ENCODE results near the gene RAPGEF3. TPM values are rescaled to one million over a fixed set of nuclear protein-coding genes. Genes with fewer than 3 reads are reported as not detected.

The RAPGEF3 gene
- total RNA-seq, 1 donor from 2014 or later: 1.2 TPM

- DNase-seq (ENCODE audit: extremely low spot score, unreplicated experiment): no peak
These were observed 6.1 kb downstream of the RAPGEF3 start for GRCh38 chr12:47752552-47752951.

GRCh38 chr12:47752121-47752520 lies 6.6 kb downstream of the RAPGEF3 start:
- Mint-ChIP-seq H3K36me3 (ENCODE audit: unreplicated experiment) (no peaks in the 10 kb centered on the region), H3K9me3 (ENCODE audit: unreplicated experiment) (no peaks in the 10 kb centered on the region), H3K27me3 (ENCODE audit: unreplicated experiment) (no peaks in the 10 kb centered on the region), H3K27ac (ENCODE audit: unreplicated experiment) (no peak overlapping the region), H3K4me1 (ENCODE audit: unreplicated experiment) (peaks cover 22% of the 10 kb centered on the region), H3K4me3 (ENCODE audit: unreplicated experiment) (no peak overlapping the region)
- TF ChIP-seq CTCF (IDR thresholded peaks at IDR 0.05): no peak
- no peak for DNase-seq (ENCODE audit: extremely low spot score, unreplicated experiment)

More at GRCh38 chr12:47752552-47752951, 6.1 kb downstream of the RAPGEF3 start:
- H3K4me1 Mint-ChIP-seq (ENCODE audit: unreplicated experiment): peaks cover 24% of the 10 kb centered on the region
- no peaks in the 10 kb centered on the region for H3K27me3 Mint-ChIP-seq (ENCODE audit: unreplicated experiment)
- no peak for TF ChIP-seq CTCF (IDR thresholded peaks at IDR 0.05)
- H3K27ac Mint-ChIP-seq (ENCODE audit: unreplicated experiment): peak overlapping the region; percentile 75
- no peaks in the 10 kb centered on the region for H3K36me3 Mint-ChIP-seq (ENCODE audit: unreplicated experiment)
- no peaks in the 10 kb centered on the region for H3K9me3 Mint-ChIP-seq (ENCODE audit: unreplicated experiment)
- no peak overlapping the region for H3K4me3 Mint-ChIP-seq (ENCODE audit: unreplicated experiment)

GRCh38 chr12:47751561-47751960 lies 7.1 kb downstream of the RAPGEF3 start:
- Mint-ChIP-seq H3K27ac (ENCODE audit: unreplicated experiment) (no peak overlapping the region), H3K4me3 (ENCODE audit: unreplicated experiment) (no peak overlapping the region), H3K9me3 (ENCODE audit: unreplicated experiment) (no peaks in the 10 kb centered on the region), H3K36me3 (ENCODE audit: unreplicated experiment) (no peaks in the 10 kb centered on the region), H3K27me3 (ENCODE audit: unreplicated experiment) (no peaks in the 10 kb centered on the region), H3K4me1 (ENCODE audit: unreplicated experiment) (peaks cover 22% of the 10 kb centered on the region)
- no peak for TF ChIP-seq CTCF (IDR thresholded peaks at IDR 0.05)
- no peak for DNase-seq (ENCODE audit: extremely low spot score, unreplicated experiment)

GRCh38 chr12:47750916-47751470 lies 7.7 kb downstream of the RAPGEF3 start:
- Mint-ChIP-seq H3K36me3 (ENCODE audit: unreplicated experiment) (no peaks in the 10 kb centered on the region), H3K9me3 (ENCODE audit: unreplicated experiment) (no peaks in the 10 kb centered on the region), H3K4me1 (ENCODE audit: unreplicated experiment) (peaks cover 22% of the 10 kb centered on the region), H3K27ac (ENCODE audit: unreplicated experiment) (no peak overlapping the region), H3K4me3 (ENCODE audit: unreplicated experiment) (no peak overlapping the region), H3K27me3 (ENCODE audit: unreplicated experiment) (no peaks in the 10 kb centered on the region)
- DNase-seq (ENCODE audit: extremely low spot score, unreplicated experiment): no peak
- no peak for TF ChIP-seq CTCF (IDR thresholded peaks at IDR 0.05)

- H3K9me3 Mint-ChIP-seq (ENCODE audit: unreplicated experiment): no peaks in the 10 kb centered on the region
- H3K4me3 Mint-ChIP-seq (ENCODE audit: unreplicated experiment): no peak overlapping the region
- no peak for DNase-seq (ENCODE audit: extremely low spot score, unreplicated experiment)
- no peak for TF ChIP-seq CTCF (IDR thresholded peaks at IDR 0.05)
- H3K4me1 Mint-ChIP-seq (ENCODE audit: unreplicated experiment): peaks cover 25% of the 10 kb centered on the region
- H3K36me3 Mint-ChIP-seq (ENCODE audit: unreplicated experiment): no peaks in the 10 kb centered on the region
- peaks cover 4% of the 10 kb centered on the region for H3K27me3 Mint-ChIP-seq (ENCODE audit: unreplicated experiment)
- H3K27ac Mint-ChIP-seq (ENCODE audit: unreplicated experiment): no peak overlapping the region
These were observed 8.4 kb downstream of the RAPGEF3 start for GRCh38 chr12:47750229-47750798.

Measured in osteocyte (in vitro differentiated cells).